DND-41 (cell line): ENCODE data around the gene CBLN1.

Experiments used
- ATAC-seq: fragments of 200-7000 bp; cut with Tn5 transposase; 3 replicates; pipeline ENCODE4 v1.9.1; 2021; ENCODE audit warnings: low read depth; ENCODE audit not compliant: insufficient read depth
- DNase-seq: peaks from one replicate; pipeline ENCODE4 v3.0.0-alpha.2; 2020
- H2AFZ ChIP-seq: 2 replicates; pipeline ENCODE4 v1.6.0; 2012; ENCODE audit warnings: low read depth, low read length
- H3K27ac ChIP-seq: 2 replicates; pipeline ENCODE4 v1.5.1; 2012; ENCODE audit warnings: low read length, inconsistent platforms
- H3K27me3 ChIP-seq: fragments of 200-600 bp; sonication (generic); 2 replicates; pipeline ENCODE4 v1.6.0; 2012; ENCODE audit warnings: low read length, mild to moderate bottlenecking, inconsistent platforms; ENCODE audit not compliant: insufficient read depth, poor library complexity
- H3K36me3 ChIP-seq: 2 replicates; pipeline ENCODE4 v1.5.1; 2012; ENCODE audit warnings: low read length, inconsistent platforms; ENCODE audit not compliant: insufficient read depth
- H3K4me1 ChIP-seq: 2 replicates; pipeline ENCODE4 v1.5.1; 2012; ENCODE audit warnings: mild to moderate bottlenecking, low read length; ENCODE audit not compliant: insufficient read depth
- H3K4me2 ChIP-seq: 2 replicates; pipeline ENCODE4 v1.6.0; 2012; ENCODE audit warnings: mild to moderate bottlenecking, moderate library complexity, low read length, inconsistent platforms; ENCODE audit not compliant: insufficient read depth
- H3K4me3 ChIP-seq, 2 experiments: fragments of 200-600 bp in 1 of 2; shearing (Covaris generic) in 1 of 2; 2 replicates each; pipeline ENCODE4 v1.5.1; 2012 to 2016; ENCODE audit warnings: inconsistent platforms in 2 of 2, low read length in 2 of 2, mild to moderate bottlenecking in 2 of 2, low read depth in 1 of 2, moderate library complexity in 1 of 2
- H3K79me2 ChIP-seq: 2 replicates; pipeline ENCODE4 v1.6.0; 2012; ENCODE audit warnings: low read length, inconsistent platforms; ENCODE audit not compliant: insufficient read depth
- H3K9ac ChIP-seq: 2 replicates; pipeline ENCODE4 v1.6.0; 2012; ENCODE audit warnings: low read depth, mild to moderate bottlenecking, inconsistent platforms, low read length, moderate library complexity
- H3K9me3 ChIP-seq: 2 replicates; pipeline ENCODE4 v1.5.1; 2012; ENCODE audit warnings: low read length, moderate library complexity, mild to moderate bottlenecking, inconsistent platforms; ENCODE audit not compliant: insufficient read depth, severe bottlenecking
- H4K20me1 ChIP-seq: 2 replicates; pipeline ENCODE4 v1.6.0; 2012; ENCODE audit warnings: low read length; ENCODE audit not compliant: insufficient read depth
- CTCF ChIP-seq: IDR thresholded peaks from 2 replicates; pipeline ENCODE4 v1.5.1; 2012; ENCODE audit warnings: borderline replicate concordance, low read length, moderate library complexity, mild to moderate bottlenecking; ENCODE audit not compliant: poor library complexity, severe bottlenecking; ENCODE audit errors: extremely low read depth
- EZH2 ChIP-seq: IDR thresholded peaks from 3 replicates; pipeline ENCODE4 v1.6.1; 2012; ENCODE audit warnings: borderline replicate concordance, low read depth, mild to moderate bottlenecking, moderate library complexity, low read length, inconsistent platforms; ENCODE audit not compliant: severe bottlenecking

The CBLN1 gene

GRCh38 chr16:49282690-49283375 is 1.2 kb upstream of the CBLN1 start:
- H3K9me3 ChIP-seq = no peaks in the 10 kb centered on the region
- H3K27ac ChIP-seq = no peak overlapping the region
- H3K4me2 ChIP-seq = no peak overlapping the region
- H2AFZ ChIP-seq = no peak overlapping the region
- H3K4me1 ChIP-seq = no peaks in the 10 kb centered on the region
- no peaks in the 10 kb centered on the region for H4K20me1 ChIP-seq
- DNase-seq = no peak
- no peaks in the 10 kb centered on the region for H3K36me3 ChIP-seq
- TF ChIP-seq EZH2 (no peak), CTCF (no peak)
- H3K27me3 ChIP-seq = no peaks in the 10 kb centered on the region
- H3K9ac ChIP-seq = no peak overlapping the region
- no peak overlapping the region for H3K4me3 ChIP-seq
- ATAC-seq = no peak
- no peaks in the 10 kb centered on the region for H3K79me2 ChIP-seq

- Histone ChIP-seq H3K27me3 (no peaks in the 10 kb centered on the region), H3K27ac (no peak overlapping the region), H3K4me2 (no peak overlapping the region), H2AFZ (no peak overlapping the region), H3K4me1 (no peaks in the 10 kb centered on the region), H3K79me2 (no peaks in the 10 kb centered on the region), H4K20me1 (no peaks in the 10 kb centered on the region), H3K9ac (no peak overlapping the region), H3K9me3 (no peaks in the 10 kb centered on the region), H3K4me3 (no peak overlapping the region), H3K36me3 (no peaks in the 10 kb centered on the region)
- TF ChIP-seq EZH2 = no peak
- no peak for TF ChIP-seq CTCF
- DNase-seq (no peak), ATAC-seq (no peak)
Observed at GRCh38 chr16:49281843-49282642, 405 bp upstream of the CBLN1 start.

GRCh38 chr16:49280841-49281371 is 732 bp downstream of the CBLN1 start:
- Histone ChIP-seq H3K9me3 (no peaks in the 10 kb centered on the region), H3K27ac (no peak overlapping the region), H3K4me2 (no peak overlapping the region), H3K36me3 (no peaks in the 10 kb centered on the region), H3K4me3 (no peak overlapping the region), H2AFZ (no peak overlapping the region), H3K79me2 (no peaks in the 10 kb centered on the region), H3K4me1 (no peaks in the 10 kb centered on the region), H3K9ac (no peak overlapping the region), H3K27me3 (no peaks in the 10 kb centered on the region), H4K20me1 (peaks cover 4% of the 10 kb centered on the region; the same call in 1 of the 2 replicates)
- no peak for ATAC-seq
- TF ChIP-seq EZH2 = no peak
- no peak for TF ChIP-seq CTCF
- DNase-seq = no peak
